Upper lobe of right lung (tissue), 1 donor: ENCODE data around the gene MORN4. TPM values are rescaled to one million over a fixed set of nuclear protein-coding genes. Genes with fewer than 3 reads are reported as not detected.
"Not testable (repeated sequence)": the region's sequence is repeated elsewhere in the genome, so short reads cannot be mapped to it uniquely, and the experiment has no call there.

Source experiments
- ATAC-seq: fragments of 200-7000 bp; cut with Tn5 transposase; one replicate; pipeline ENCODE4 v1.9.1; 2020; ENCODE audit warnings: mild to moderate bottlenecking, moderate library complexity
- DNase-seq: peaks from one replicate; pipeline ENCODE4 v3.0.0-alpha.2; 2020
- H3K27ac ChIP-seq: fragments of 200-600 bp; one replicate; pipeline ENCODE4 v1.8.0; 2022
- H3K27me3 ChIP-seq: fragments of 200-600 bp; one replicate; pipeline ENCODE4 v1.8.0; 2022; ENCODE audit warnings: mild to moderate bottlenecking
- H3K36me3 ChIP-seq: fragments of 200-600 bp; one replicate; pipeline ENCODE4 v1.8.0; 2022
- H3K4me1 ChIP-seq: fragments of 200-600 bp; one replicate; pipeline ENCODE4 v1.8.0; 2022
- H3K4me3 ChIP-seq: fragments of 200-600 bp; one replicate; pipeline ENCODE4 v1.8.0; 2022; ENCODE audit warnings: mild to moderate bottlenecking
- H3K9me3 ChIP-seq: fragments of 200-600 bp; one replicate; pipeline ENCODE4 v1.8.0; 2022
- CTCF ChIP-seq: fragments of 200-600 bp; IDR thresholded peaks from one replicate; pipeline ENCODE4 v1.8.0; 2022; ENCODE audit warnings: antibody characterized with exemption
- intact Hi-C: fragments of 100-400 bp; cut with DNase I; formaldehyde crosslinking; loops from one replicate; pipeline ENCODE4 v1.11.0; 2022
- total RNA-seq: library from RNA; stranded (reverse); fragmentation: NEBNext Ultra II Directional; extraction: Animal tissue kit (Norgen Biotek cat#: 25700); gene quantifications from one replicate; pipeline ENCODE4 v1.2.1, GENCODE V29; 2021
- donor health status: DM: no; HTN: yes; CAD: no; lungs with severe emphysema.

MORN4 gene
- total RNA-seq, 1 donor from 2014 or later = 3.8 TPM

GRCh38 chr10:97647556-97647955 is 14.3 kb upstream of the MORN4 start:
- Histone ChIP-seq H3K27me3 (no peaks in the 10 kb centered on the region), H3K9me3 (no peaks in the 10 kb centered on the region), H3K4me3 (no peak overlapping the region), H3K27ac (peak overlapping the region; percentile 28), H3K36me3 (peaks cover 21% of the 10 kb centered on the region), H3K4me1 (peaks cover 36% of the 10 kb centered on the region)
- no peak for TF ChIP-seq CTCF
- intact Hi-C loops = no loop called here
- ATAC-seq (peak; percentile 40), DNase-seq (no peak)

DNA sequence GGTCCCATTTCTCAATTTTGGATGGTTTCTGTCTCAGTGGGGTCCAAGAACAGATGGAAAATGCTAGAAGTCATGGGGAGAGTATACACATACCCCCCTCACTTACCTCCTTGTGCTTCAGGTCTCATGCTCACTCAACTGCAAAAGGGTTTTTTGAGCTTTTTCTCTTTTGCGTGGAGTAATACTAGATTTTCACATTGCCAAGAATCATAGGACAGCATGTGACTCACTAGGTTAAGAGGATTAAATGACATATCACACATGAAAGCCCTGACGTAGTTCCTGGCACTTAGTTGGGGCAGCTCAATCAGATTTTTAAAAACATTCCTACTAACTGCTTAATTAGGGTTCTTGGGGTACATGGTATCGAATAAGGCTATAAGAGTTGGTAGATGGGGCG is 11.6 kb upstream of the MORN4 start:
- DNase-seq (no peak), ATAC-seq (no peak)
- Histone ChIP-seq H3K27ac (no peak overlapping the region), H3K9me3 (no peaks in the 10 kb centered on the region), H3K36me3 (peaks cover 6% of the 10 kb centered on the region), H3K4me1 (peaks cover 42% of the 10 kb centered on the region), H3K27me3 (no peaks in the 10 kb centered on the region), H3K4me3 (no peak overlapping the region)
- intact Hi-C loops = no loop called here
- TF ChIP-seq CTCF = no peak

DNA sequence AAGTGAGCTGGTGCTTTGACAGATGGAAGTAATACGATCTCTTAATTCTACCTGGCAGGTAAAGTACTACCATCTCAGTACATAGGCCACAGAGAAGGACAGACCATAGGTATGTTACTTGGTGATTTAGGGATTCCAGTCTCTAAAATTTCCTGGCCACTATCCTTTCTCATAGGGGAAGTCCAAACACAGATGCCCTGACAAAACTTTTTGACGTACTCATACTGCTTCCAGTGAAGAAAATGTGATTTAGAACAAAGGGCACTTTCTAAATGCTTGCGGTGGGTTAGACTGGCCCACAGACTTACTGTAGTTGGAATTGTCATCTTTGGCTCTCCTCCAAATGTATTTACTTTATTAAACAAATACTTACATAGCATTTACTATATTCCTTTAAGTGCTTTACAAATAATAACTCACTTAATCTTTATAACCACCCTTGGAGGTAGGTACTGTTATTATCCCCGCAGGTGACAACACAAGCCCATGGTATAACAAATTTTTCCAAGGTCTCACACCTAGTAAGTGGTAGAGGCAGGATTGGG is 10.2 kb upstream of the MORN4 start:
- Histone ChIP-seq H3K4me1 (peaks cover 28% of the 10 kb centered on the region), H3K9me3 (no peaks in the 10 kb centered on the region), H3K36me3 (peaks cover 6% of the 10 kb centered on the region), H3K27ac (no peak overlapping the region), H3K27me3 (no peaks in the 10 kb centered on the region), H3K4me3 (no peak overlapping the region)
- no peak for TF ChIP-seq CTCF
- no peak for DNase-seq
- no peak for ATAC-seq
- intact Hi-C loops = no loop called here

DNA sequence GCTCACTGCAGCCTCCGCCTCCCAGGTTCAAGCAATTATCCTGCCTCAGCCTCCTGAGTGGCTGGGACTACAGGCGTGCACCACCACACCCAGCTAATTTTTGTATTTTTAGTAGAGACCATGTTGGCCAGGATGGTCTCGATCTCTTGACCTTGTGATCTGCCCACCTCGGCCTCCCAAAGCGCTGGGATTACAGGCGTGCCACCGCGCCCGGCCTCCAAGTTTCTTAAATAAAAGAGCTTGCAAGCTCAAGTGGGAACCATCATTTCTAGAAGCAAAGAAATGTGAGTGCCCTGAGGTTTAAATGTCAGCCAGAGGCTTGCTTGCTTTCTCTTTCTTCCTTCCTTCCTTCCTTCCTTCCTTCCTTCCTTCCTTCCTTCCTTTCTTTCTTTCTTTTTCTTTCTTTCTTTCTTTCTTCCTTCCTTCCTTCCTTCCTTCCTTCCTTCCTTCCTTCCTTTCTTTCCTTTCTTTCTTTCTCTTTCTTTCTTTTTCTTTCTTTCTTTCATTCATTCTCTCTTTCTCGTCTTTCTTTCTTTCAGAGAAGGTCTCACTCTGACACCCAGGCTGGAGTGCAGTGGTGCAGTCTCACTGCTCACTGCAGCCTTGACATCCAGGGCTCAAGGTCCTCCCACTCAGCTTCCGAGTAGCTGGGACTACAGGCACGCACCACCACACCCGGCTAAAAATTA is 9.3 kb upstream of the MORN4 start:
- Histone ChIP-seq H3K4me3 (peak overlapping the region; percentile 83), H3K4me1 (peaks cover 19% of the 10 kb centered on the region)
- H3K27ac ChIP-seq, ATAC-seq, DNase-seq, H3K9me3 ChIP-seq, intact Hi-C loops, H3K36me3 ChIP-seq, H3K27me3 ChIP-seq: not testable (repeated sequence)

GRCh38 chr10:97640868-97641811 is 7.8 kb upstream of the MORN4 start:
- DNase-seq = peak; percentile 73
- H3K27ac ChIP-seq = peak overlapping the region; percentile 85
- H3K36me3 ChIP-seq = peaks cover 6% of the 10 kb centered on the region
- H3K27me3 ChIP-seq = no peaks in the 10 kb centered on the region
- H3K4me3 ChIP-seq = peak overlapping the region; percentile 83
- H3K4me1 ChIP-seq = peaks cover 17% of the 10 kb centered on the region
- ATAC-seq = peak; percentile 54
- intact Hi-C loops = no loop called here
- H3K9me3 ChIP-seq = no peaks in the 10 kb centered on the region
- no peak for TF ChIP-seq CTCF
